ELF-1 (cell line): ENCODE results near the gene ENPP7.

Experiments used
- DNase-seq: peaks from one replicate; pipeline ENCODE4 v3.0.0-alpha.2; 2016; ENCODE audit warnings: low read depth, low spot score

Gene ENPP7

DNA sequence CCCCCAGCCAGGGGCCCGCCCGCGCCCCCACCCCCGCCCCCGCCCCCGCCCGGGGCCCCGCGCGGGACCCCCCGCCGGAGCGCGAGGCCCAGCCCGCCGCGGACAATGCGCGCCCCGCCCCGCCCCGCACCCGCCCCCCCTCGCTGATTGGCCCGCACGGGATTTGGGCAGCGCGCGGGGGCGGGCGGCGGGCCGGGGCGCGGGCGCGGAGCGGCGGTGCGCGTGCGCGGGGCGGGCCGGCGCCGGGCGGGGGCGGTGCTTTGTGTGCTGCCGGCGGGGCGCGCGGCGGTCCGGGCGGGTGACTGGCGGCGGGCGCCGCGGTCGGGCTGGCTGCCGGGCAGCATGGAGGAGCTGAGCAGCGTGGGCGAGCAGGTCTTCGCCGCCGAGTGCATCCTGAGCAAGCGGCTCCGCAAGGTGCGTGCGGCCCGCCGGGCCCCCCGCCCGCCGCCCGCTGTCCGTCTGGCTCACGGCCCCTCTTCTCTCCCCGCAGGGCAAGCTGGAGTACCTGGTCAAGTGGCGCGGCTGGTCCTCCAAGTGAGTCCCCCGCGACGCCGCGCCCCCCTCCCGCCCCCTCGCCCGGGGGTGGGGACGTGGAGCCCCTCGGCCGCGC, 47.3 kb downstream of the ENPP7 start, which contains the start of gene CBX2:
TSS of gene CBX2 (plus strand) at position 255 of the 610 bp plus-strand sequence. CDS start at position 343, 88 bp downstream.
- DNase-seq: no peak

DNA sequence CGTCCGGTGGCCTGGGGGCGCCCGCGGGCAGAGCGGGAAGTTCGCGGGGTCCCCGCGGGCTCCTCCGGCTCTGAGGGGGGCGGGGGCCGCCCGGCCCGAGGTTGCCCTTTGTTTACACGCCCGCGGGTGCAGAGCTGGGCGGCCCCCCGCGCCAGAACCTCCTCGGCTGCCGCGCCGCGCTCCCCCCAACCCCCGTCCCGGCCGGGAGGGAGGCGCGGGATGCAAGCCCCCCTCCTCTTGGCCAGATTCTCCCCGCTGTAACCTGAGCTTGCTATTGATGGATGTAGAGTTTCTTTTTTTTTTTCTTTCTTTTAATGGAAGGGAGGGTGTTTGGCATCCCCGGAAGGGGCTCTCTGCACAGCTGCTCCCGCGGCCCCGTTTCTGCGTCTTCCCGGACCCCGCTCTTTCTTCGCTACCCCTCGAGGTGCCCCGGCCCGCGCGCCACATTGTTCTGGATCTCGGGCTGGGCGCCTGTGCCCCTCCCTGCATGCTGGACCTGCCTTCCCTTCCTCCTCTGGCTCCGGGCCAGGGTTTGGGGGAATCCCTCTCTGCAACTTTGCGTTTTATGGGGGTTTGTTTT, 47.9 kb downstream of the ENPP7 start:
- peak; percentile 51 for DNase-seq

DNA sequence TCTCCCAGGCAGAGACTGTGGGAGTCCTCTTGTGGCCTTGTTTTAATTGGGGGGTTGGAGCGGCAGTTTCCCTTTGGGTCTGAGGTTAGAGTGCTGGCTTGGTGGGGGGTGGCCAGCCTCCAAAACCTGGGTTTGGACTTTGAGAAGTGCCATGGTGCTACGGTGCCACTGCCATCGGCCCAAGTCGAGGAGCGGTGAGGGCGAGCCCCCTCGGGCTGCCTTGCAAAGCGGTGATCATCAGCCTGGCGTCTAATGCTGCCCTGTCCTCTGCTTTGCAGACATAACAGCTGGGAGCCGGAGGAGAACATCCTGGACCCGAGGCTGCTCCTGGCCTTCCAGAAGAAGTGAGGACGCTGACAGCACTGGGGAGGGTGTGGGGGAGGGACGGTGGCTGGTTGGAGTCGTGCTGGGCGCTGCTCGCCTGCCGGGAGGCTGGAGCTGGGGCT, 48.4 kb downstream of the ENPP7 start:
- DNase-seq: peak; percentile 68

DNA sequence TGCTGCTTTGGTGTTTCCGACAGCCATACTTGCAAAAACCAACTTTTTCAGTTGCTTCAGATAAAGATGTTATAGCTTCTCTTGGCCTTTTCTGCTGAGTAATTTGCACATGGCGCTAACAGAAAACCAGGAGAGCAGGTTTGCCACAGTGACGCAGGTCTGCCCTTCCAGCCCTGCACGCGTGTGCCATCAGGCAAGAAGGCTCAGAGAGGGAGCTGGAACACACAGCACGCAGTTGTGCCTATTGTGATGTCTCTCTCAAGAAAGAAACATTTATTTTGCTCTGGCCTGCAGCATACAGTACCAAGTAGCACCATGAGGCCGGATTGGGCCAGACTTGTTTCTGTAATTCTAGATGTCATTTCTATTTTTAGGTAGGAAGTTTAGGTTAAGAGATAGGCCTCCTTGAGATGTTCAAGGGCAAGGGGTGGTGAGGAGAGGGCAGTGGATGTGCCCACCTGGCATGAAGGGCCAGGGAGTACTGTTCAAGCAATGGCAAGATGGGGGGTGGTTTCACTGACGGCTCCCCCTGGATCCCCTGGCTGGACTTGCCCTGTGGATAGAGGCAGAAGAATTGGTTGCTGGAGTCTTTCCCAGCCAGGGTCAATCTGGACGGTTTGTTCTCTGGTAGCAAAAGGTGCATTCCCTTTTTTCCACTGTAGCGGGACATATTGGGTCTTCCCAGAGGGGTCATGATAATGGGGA, 49.1 kb downstream of the ENPP7 start:
- DNase-seq: no peak

DNA sequence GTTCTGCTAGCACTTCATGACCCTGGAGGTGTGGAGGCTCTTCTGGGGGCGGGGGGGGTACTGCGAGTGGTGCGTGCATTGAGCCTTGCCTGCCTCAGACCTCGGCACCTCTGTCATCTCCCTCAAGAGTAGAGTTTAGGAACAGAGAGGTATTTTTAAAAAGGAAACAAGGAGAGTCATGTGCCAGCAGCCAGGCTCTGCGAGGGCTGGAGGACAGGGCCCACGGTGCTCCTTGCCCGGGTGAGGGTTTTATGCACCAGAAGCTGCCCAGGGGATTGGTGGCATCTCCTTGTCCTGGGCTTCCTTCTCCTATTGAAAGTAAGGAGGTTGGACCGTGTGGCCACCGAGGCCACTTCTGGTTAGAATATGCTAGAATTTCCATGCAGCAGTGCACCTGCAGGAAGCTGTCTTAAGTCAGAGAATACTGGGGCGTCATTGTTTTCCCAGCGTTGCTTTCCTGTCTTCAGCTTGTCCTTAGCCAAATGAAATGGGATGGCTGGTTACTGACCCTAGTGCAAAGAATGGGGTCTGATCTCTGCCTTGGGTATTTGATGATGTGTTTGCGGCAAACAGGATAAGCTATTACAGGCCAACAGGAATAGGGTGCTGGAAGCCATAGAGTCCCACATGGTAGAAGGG, 50.4 kb downstream of the ENPP7 start:
- DNase-seq: no peak

DNA sequence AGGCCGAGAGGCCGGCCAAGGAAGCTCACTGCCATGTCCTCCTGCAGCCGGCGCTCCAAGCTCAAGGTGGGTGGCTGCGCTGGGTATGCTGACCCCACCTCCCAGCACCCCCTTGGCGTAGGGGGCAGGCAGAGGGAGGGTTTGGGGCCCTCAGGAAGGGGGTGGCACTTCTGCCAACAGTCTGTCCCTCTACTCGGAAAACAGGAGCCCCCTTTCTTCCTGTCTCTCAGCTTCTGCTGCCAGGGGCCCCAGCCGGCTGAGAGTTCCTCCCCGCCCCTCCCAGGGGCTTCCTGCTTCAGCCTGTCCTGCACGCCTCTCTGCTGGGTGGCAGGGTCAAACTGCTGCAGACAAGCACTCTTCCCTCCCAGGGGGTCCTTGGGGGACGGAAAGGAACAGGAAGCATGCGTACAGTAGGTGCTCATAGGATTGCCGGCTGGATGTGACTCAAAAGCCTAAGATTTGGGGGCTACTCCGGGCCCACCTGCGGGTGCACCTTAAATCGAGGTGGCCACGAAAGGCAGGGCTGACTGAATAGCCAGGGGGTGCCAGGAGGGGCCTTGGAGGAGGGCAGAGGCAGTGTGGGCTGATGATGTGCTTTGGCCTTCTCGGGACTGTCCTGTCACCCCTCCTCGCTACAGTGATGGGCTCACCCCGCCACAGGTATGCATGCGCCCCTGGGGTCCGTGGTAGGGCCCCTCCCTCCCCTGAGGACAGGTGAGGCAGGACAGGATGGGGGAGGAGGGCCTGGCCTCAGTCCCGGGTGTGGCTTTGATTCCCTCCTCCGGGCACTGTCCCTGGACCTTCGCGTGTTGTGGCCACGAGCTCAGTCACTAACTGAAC, 51.2 kb downstream of the ENPP7 start:
- DNase-seq: no peak

DNA sequence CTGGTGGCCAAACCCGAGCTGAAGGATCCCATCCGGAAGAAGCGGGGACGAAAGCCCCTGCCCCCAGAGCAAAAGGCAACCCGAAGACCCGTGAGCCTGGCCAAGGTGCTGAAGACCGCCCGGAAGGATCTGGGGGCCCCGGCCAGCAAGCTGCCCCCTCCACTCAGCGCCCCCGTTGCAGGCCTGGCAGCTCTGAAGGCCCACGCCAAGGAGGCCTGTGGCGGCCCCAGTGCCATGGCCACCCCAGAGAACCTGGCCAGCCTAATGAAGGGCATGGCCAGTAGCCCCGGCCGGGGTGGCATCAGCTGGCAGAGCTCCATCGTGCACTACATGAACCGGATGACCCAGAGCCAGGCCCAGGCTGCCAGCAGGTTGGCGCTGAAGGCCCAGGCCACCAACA, 53.1 kb downstream of the ENPP7 start:
- no peak for DNase-seq

DNA sequence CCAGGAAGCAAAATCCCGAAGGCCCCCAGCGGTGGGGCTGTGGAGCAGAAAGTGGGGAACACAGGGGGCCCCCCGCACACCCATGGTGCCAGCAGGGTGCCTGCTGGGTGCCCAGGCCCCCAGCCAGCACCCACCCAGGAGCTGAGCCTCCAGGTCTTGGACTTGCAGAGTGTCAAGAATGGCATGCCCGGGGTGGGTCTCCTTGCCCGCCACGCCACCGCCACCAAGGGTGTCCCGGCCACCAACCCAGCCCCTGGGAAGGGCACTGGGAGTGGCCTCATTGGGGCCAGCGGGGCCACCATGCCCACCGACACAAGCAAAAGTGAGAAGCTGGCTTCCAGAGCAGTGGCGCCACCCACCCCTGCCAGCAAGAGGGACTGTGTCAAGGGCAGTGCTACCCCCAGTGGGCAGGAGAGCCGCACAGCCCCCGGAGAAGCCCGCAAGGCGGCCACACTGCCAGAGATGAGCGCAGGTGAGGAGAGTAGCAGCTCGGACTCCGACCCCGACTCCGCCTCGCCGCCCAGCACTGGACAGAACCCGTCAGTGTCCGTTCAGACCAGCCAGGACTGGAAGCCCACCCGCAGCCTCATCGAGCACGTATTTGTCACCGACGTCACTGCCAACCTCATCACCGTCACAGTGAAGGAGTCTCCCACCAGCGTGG, 53.7 kb downstream of the ENPP7 start:
- DNase-seq: no peak

DNA sequence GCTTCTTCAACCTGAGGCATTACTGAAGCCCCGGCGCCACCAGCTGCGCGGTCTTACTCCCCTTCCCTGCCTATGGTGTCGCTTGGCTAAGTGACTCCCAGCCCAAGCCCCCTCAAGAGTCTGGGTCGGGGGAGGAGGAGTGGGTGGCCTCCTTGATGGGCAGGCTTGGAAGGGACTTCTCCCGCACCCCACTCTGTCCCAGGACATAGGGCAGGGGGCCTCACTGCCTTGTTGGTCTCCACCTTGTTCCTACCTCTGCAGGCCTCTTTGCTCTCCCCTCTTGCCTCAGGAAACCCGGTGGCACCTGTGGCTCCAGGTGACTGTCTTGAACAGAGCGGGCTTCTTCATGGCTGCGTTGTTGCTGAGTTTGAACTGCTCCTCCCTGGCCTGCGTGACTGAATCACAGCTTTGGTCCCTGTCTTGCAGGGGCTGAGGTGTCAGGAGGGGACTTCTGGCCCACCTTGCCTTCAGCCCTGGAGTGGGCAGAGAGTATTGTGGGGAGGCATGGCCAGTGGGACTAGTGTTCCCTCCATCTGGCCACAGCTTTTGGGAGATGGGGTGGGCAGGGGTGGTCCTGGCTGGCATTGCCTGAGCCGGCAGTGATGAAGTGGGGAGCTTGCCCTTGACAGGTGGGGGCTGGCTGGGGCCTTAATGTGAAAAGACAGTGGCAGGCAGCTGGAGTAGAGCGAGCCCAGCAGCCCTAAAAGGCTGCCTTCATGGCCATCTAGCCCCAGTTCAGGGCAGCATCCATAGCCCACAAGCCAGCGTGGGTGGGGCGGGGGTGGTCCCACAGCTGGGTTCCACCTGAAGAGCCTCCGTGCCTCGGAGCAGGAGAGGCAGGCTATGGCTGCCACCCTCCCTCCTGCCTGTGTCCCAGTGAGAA, 54.5 kb downstream of the ENPP7 start:
- no peak for DNase-seq

DNA sequence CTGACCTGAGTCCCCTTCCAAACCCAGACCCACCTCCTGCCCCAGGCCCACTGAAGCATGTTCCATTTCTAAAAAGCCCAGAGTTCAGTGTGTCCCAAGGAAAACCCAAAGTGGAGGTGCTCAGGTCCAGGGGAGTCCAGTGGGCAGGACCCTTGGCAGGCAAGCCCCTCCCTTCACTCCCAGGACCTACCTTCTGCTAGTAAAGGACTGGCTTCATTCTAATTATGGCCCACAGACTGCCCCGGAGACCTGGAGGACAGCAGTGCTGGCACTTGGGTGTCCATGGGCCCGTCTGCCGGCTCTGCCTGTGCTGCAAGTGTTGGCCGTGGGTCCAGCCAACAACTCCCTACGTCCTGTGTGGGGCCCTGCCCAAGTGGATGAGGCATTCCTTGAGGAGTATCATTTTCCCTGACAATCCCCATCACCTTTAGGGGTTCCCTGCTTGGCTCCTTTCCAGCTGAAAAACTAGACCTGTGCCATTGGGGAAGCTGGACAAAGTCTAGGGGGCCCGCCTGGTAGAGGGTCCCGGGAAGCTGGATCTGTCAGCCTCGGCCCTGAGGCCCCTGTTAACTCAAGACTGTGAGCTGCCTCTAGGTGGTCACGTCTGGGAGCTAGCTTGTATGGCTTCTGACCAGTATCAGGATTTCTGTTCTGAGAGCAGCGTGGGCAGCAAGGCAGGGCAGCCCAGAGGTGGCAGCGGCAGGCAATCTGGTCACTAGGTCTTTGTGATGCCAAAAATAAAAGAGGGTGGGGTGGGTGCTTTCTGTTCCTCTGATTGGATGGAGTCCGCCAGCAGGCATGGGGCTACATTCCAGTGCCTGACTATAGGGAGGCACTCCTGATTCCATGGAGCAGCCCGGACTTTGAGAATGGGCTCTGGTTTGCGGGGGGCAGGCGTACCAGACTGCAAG, 55.4 kb downstream of the ENPP7 start:
- DNase-seq: no peak

DNA sequence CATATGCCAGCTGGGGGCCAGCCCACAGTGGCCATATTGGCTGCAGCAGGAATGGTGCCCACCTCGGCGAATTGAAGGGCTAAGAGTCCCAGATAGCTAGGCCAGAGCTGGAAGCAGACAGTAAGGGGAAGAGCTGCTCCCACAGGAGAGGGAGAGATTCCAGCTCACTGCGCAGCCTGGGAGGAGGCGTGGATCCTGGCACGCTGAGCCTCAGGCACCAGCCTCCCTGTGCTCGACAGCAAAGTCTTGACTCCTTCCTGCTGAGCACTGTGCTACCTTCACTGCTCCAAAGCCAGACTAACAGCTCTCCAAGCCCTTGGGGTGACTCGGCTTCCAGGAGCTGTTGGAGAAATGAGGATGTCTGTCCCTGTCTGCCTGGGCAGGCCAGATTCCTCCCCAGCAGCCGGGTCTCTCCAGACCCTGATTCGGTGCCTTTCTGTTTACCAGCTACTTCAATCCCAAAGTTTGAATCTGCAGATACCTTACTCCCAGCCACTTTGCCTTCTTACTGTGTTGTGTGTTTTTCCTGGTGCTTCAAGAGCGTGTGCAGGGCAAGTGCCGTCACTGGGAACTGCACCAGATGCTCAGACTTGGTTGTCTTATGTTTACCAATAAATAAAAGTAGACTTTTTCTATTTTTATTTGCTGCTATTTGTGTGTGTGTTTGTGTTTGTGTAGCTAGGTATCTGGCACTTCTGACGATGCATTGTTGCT, 56.3 kb downstream of the ENPP7 start:
- no peak for DNase-seq

DNA sequence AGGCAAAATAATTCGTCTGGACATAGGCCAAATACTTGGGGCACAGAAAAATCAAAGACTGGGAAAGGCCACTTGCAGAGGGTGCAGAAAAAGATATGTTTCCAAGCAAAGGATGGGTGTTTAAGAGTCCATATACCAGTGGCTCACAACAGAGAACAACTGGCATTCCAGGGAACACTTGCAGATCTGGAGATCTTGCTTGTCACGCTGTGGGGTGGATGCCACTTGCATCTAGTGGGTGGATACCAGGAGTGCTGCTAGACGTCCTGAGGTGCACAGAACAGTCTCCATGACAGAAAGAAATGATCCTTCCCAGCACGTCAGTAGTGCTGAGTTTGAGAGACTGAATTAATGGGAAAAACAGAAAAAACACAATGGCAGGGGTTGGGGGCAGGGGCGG, 57.7 kb downstream of the ENPP7 start:
- DNase-seq: no peak

DNA sequence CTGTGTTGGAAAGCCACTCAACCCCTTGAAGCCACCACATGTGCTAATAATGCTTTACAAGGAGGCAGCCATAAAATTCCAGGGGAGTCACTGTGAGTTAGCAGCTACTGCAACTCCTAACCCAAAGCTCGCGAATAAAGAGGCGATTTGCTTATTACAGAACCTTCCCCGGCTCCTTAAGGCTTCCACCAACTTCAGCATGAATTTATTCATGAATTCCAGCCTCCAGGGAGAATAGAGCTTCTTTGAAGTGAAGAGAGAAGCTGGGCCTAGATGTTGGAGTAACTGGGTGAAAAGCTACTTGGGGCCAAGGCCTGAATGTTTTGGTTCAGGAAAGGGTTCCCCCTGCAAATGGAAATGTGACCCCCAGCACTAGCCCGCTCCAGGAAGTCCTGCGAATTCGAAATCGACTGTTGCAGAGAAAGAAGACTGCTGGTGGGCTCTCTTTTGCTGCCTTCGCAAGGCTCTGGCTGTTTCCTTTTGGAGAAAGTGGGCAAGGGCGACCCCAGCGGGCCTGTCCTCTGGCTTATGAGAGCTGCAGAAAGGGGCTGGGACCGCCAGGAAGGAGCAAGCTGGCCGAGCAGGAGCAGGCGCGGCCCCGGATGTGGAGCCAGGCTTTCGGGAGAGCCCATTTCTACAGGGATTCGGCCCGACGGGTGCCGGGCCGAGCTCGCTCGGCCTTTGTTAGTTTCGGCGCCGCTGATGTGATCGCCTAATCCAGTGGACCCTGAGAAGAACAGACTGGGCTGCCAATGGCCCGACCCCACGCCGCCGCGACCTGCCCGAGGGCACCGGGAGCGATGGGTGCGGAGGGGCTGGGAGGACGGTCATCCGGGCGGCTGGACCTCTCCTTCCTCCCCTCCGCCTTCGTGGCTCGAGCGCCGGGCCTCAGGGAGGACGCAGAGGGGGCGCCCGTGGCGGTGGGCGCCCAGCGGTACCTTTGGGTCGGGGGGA, 58.5 kb downstream of the ENPP7 start:
- peak; percentile 87 for DNase-seq

DNA sequence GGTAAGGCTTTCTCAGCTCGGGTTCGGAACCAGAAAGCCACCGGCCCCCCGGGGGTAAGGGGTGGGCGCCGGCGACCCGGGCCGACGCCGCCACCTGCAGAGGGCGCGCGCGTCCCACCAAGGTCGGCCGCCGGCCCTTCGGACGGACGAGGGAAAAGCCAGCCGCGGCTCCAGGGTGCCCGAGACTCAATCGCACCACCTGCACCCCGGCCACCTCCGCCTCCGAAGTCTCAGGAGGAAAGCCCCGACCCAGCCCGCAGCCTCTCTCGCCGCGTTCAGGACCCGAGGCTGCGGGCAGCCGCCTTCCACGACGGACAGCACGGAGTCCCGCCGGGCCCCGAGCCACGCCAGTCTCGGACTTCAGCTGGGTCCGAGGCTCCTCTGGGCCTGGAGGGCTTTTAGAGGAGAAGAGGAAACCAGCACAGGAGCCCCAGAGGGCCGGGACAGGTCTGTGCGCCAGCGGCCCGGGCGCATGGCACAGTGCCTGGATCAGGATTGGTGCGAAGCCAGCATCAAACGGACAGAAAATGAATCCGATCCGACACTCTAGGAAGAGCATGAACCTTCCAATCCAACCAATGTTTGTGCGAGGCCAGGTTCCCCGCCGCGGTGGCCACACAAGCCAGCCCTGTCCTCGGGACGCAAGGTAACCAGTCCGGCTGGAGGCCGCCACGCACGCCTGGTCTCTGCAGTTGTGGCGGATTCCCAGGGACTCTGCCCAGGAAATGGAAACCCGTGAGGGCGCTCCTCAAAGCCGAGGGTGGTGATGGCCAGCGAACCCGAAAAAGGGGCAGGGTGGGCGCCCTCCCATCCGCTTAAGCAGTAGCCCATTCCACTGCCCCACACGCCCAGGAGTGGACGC, 59.4 kb downstream of the ENPP7 start:
- DNase-seq: peak; percentile 77

DNA sequence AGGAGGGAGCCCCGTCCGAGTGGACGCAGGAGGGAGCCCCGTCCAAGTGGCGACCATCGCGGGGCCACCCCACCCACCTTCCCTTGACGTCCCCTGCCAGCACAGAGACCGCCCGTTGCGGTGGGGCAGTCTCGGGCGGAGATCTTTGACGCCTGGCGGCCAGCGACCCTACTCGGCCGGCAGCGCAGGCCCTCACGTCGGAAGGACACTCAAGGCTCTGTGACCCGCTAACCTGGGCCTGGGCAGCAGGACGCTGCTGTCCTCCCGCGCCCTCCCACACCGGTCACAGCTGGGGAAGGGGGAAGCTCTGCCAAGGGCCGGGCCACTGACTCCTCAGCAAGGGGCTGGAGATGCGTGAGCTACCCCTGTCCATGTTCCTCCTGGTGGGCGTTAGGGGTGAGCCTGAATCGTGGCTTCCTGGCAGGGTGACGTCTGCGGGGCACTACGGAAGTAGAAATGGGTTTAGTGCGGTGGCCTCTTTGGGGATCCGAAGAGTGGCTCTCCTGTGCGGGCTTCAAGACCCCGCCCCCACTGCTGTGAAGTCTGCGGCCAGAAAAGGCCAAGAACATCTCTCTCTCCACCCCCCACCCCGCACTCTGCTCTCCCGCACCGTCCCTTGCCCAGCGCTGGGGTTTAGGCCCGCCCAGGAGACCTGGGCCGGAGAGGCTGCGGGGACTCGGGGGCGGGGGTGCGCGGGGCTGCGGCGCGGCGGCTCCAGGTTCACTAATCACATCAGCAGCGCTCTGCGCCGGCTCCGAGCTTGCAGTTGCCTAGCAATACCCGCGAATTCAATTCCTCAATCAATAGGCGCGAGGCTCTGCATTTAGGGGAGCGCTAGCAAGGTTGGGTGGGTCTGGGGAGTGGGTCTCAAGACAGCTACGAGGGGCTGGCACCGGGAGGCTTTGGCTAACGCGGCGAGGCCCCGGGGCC, 60.3 kb downstream of the ENPP7 start:
- no peak for DNase-seq
